NCI-H2196 (cell line): ENCODE data around the gene XIRP2.
A peak's percentile ranks its signal among the peaks of the same experiment; 100 is the strongest.
"Not testable (repeated sequence)": the region's sequence is repeated elsewhere in the genome, so short reads cannot be mapped to it uniquely, and the experiment has no call there.

ENCODE experiments used
- DNase-seq: peaks from one replicate; lab custom pipeline; 2025; ENCODE audit not compliant: unreplicated experiment; lab: John Stamatoyannopoulos, UW

Gene XIRP2

DNA sequence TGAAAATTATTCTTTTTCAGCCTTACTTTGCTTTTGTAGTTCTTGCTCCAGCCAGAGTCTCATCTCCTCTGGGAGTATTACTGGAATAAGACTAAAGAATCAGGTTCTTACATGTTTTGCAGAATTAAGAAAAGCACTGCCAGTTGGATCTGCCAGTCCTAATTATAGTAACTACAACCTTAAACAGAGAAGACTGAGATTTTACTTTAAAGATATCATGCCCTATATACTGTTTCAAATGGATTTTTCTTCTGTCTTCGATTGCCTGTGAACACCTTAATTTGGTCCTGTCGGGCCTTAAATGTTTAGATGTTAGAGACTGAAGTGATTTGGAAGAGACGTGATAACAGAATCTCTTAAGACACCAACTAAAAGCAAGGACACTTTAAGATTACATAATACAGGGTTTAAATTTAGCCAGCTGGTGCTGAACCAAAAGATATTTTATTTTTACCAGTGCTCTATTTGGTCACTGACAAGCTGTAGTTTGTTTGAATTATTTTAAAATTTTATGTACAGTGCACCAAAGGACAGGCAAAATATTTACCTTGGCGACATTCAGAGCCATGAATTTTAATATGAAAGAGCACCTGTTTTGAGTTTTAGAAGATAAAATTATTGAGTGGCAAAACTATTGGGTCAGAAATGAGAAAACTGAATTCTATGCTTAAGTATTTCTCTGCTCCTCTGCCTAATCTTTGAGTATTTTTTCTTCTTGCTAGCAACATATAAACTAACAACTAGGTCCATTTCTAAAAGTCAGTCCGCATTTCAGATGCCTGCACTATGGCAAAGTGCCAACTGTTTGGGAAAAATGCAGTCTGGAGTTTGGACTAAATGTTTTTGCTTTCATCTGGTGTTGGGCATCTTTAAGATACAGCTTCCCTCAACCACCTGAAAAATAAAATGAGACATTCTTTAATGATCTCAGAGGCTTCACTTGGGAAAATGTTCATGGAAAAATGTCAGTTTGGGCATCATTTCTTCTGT is 300.0 kb downstream of the XIRP2 start:
- DNase-seq = no peak

- no peak for DNase-seq
Measured at GRCh38 chr2:167190053-167190452, 301.8 kb downstream of the XIRP2 start.

GRCh38 chr2:167191588-167191987 is 303.3 kb downstream of the XIRP2 start:
- DNase-seq = no peak

GRCh38 chr2:167192833-167193232 is 304.6 kb downstream of the XIRP2 start:
- DNase-seq = no peak

DNA sequence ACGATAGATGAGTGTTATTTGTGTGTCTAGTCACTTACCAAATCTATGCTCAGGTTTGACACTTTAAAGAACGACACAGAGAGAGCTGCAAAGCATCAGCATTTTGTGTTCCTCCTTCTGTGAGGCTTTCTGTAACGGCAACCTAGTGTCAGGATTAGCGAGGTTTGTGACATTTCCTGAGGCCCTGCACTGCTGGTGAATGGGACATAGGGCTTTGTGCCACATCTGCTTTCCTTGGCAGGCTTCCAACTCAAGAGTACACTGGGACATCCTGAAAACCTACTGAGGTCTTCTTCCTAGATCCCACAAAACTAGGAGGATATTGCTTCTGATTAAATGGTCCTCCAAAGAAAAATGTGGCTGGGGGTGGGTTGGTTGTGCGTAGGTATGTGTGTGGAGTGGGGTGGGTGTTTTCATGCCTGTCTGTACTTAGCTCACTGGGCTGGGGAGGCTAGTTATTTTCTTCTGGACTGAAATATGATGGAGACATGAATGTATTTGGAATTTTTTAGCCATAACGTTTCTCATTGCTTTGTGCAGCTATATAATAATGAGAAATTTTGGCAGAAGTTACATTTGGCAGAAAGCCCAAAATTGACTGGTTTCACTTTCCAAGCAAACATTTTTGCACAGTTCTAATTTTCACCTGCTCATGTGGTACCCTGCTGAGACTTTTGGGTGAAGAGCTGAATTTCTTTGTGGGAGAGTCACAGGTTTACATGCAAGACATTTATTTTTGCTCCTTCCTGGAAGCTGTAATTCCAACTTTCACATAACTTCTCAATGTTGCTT is 308.4 kb downstream of the XIRP2 start:
- DNase-seq = no peak

- no peak for DNase-seq
Measured at GRCh38 chr2:167198009-167198408, 309.7 kb downstream of the XIRP2 start.

DNA sequence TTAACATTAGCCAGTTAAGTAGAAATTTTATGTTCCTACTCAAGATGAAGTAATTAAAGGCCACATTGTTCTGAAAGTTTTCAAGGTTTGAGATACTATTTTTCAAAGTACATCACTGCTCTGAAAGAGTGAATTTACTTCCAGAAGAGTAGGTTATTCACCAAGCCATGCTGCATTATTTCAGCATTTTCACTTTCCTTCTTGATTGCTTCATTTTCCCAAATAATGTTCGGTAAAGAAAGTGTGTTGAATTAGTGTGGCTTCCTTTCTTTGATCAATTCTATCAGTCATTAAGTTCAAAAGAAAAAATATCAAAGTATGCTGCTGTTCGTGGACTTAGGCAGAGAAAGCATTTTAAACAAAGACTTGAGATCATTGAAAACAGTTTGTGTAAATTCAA is 310.3 kb downstream of the XIRP2 start:
- DNase-seq = no peak

GRCh38 chr2:167200019-167200418 is 311.7 kb downstream of the XIRP2 start:
- no peak for DNase-seq

DNA sequence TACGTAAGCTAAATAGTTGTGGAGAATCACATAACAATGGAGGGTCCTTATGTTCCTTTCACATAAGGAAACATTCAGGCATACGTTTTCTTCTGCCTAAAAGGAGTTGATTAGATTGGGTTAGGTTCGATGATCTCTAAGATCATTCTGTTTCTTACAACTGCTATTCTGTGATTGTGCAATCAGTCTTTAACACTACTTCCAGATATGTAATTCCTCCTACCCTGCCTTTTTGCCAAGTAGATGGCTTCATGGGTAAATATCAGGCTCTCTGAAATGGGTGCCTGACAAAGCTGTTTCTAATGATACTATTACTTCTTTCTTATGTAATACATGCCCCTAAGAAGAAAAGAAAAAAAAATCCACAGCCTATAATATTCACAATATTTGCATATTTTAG is 321.5 kb downstream of the XIRP2 start:
- DNase-seq = no peak

DNA sequence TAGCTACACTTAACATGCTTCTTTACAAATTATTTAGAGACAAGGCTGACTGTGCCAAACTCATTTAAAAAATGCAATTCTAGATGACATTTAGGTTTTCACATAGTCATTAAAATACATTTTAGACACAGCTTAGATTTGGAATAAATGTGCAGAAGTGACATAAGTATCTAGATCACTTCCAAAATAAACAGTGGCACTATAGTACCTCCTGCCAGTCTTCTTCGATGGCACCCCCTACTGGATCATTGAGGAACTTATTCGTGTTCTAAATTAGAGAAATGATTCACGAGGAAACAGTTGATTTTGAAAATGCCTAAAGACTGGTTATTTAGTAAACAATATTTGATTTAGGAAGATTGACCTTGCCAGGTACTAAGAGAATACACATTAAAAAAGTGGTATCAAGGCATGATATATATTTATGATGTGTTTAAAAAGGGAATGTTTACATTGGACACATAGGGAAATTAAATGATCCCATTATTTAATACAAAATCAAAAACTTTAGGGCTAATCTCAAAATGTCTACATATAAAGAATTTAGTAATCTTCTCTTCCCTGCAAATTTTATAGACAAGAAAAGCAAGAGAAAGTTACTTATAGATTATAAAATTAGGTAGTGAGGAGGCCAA is 323.9 kb downstream of the XIRP2 start:
- peak; percentile 44 for DNase-seq

GRCh38 chr2:167215595-167215994 is 327.3 kb downstream of the XIRP2 start:
- DNase-seq = no peak

- DNase-seq = no peak
Measured at GRCh38 chr2:167237478-167237877, 349.2 kb downstream of the XIRP2 start.

GRCh38 chr2:167240671-167241070 is 352.4 kb downstream of the XIRP2 start:
- no peak for DNase-seq

DNA sequence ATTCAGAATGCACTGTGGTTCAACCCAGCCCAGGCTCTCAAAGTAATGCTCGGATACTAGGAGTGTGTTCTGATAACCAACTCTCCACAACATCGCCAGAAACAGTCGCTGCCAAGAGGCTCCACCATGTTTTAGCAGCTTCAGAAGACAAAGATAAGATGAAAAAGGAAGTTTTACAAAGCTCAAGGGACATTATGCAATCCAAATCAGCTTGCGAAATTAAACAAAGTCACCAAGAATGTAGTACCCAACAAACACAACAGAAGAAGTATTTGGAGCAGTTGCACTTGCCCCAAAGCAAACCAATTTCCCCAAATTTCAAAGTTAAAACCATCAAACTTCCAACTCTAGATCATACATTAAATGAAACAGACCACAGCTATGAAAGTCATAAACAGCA is 360.9 kb downstream of the XIRP2 start:
- DNase-seq = no peak

- DNase-seq = no peak
Measured at GRCh38 chr2:167253025-167253424, 364.7 kb downstream of the XIRP2 start.

DNA sequence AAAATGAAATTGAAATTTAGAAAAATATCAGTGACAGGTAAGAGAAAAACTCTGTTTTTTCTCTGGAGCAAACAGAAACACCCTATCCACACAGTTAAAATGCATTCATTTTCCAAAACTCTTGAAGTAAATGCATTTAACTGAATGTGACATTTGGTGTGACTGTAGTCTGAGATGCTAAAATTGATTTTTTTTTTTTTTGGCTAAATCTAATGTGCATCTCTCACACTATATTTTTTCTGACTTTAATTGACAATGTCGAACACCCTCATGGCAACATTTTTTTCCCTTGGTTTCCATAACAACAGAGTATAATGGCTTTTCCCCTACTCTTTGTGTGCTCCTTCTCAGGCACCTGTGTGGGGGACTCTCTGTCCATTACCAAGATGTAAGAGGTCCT is 366.4 kb downstream of the XIRP2 start:
- no peak for DNase-seq

DNA sequence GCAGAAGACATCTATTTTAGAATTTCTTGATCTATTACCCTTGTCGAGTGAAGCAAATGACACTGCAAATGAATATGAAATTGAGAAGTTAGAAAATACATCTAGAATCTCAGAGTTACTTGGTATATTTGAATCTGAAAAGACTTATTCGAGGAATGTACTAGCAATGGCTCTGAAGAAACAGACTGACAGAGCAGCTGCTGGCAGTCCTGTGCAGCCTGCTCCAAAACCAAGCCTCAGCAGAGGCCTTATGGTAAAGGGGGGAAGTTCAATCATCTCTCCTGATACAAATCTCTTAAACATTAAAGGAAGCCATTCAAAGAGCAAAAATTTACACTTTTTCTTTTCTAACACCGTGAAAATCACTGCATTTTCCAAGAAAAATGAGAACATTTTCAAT is 370.4 kb downstream of the XIRP2 start:
- DNase-seq = no peak

DNA sequence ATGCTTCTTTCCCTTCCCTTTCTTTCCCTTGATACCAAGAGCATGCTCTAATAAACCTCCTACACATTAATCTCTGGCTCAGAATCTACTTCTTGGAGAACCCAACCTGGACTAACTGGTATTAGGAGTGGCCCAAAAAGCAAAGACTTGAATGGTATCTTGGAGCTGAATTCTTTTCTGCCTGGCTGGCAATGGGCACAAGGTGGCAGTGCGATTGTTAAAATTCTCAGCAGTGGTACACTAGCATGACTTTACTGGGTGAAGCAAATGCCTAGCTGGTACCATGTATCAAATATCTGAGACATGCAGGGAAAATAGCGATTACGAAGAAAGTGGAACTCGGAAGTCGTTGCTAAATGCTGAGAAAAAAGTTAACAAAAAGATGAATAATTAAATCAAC is 376.1 kb downstream of the XIRP2 start:
- DNase-seq = no peak

- no peak for DNase-seq
Measured at GRCh38 chr2:167265004-167265403, 376.7 kb downstream of the XIRP2 start.

DNA sequence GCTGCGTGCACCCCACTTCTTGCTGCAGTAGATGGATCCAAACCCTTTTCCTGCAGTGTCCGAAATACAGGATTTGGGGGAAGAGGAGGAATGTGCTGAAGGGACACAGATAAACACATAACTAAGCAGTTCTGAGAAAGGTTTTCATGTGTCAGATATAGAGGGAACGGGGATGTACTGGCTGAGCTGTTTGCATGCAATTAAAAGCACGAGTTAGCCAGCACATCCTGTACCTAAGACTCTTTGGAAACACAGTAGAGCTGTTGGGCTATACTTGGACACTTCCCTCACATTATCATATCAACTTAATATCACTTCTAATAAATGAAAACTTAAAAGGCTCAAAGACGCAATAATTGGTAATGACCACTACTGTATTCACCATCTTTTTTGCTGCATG is 377.4 kb downstream of the XIRP2 start:
- DNase-seq = no peak

GRCh38 chr2:167268245-167268644 is 380.0 kb downstream of the XIRP2 start:
- DNase-seq = not testable (repeated sequence)

DNA sequence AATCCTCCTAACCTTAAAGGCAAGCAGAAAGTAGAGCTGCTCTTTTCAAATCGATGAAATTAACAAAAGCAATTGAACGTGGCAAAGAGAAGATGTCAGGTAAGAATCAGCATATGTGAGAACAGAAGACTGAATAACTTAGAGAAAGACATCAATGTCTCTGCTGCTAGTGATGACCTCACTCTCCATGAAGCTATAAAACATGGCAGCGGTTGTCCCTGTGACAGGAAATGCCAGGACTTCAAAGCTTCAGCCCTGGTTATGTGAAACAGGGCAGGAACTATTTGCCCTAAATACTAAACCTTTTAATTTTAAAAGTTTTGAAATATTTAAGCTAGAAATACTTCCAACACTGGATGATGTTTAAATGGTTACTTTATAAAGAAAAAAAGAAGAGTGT is 383.7 kb downstream of the XIRP2 start:
- no peak for DNase-seq
